Endometrial microvascular endothelial cells (primary cell): ENCODE results near the gene LRRC53. TPM values are rescaled to one million over a fixed set of nuclear protein-coding genes. Genes with fewer than 3 reads are reported as not detected.

Experiments used
- in situ Hi-C: cut with HindIII; loops from 2 replicates; pipeline ENCODE4 v1.10.0; 2017; ENCODE audit warnings: low sequenced_read_pairs, low pct_unique_long_range_greater_than_20kb; ENCODE audit errors: inconsistent ontology term
- total RNA-seq: library from RNA; depleted of rRNA; stranded (reverse); fragments of >200 nt; gene quantifications from one replicate; pipeline ENCODE4 v1.2.3, GENCODE V29; 2015; ENCODE audit errors: inconsistent ontology term

LRRC53 gene
- total RNA-seq, 1 donor from 2014 or later = not detected

DNA sequence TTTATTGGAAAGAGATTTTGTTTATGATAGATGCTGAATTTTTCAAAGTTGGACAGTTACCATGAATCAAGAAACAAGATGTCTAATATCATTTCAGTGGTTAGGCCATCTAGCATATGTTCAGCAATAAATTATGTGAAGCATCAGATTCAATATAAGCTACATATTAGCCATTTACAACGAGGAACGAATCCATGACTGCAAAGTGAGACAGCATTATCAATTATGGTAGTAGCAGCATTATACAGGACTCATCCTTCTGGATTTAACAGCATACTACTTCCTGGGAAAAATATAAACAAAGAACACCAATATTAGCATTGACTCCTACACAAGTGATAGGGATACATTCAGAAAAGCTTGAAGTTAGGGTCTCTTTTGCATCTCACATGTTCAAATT is 59.1 kb downstream of the LRRC53 start:
- in situ Hi-C loops = no loop called here

GRCh38 chr1:74452035-74452434 is 60.4 kb downstream of the LRRC53 start:
- in situ Hi-C loops = no loop called here

- in situ Hi-C loops = no loop called here
Observed at GRCh38 chr1:74437035-74437434, 75.4 kb downstream of the LRRC53 start.

- in situ Hi-C loops = no loop called here
Observed at GRCh38 chr1:74436078-74436477, 76.3 kb downstream of the LRRC53 start.

- in situ Hi-C loops = no loop called here
Observed at GRCh38 chr1:74434321-74434720, 78.1 kb downstream of the LRRC53 start.

DNA sequence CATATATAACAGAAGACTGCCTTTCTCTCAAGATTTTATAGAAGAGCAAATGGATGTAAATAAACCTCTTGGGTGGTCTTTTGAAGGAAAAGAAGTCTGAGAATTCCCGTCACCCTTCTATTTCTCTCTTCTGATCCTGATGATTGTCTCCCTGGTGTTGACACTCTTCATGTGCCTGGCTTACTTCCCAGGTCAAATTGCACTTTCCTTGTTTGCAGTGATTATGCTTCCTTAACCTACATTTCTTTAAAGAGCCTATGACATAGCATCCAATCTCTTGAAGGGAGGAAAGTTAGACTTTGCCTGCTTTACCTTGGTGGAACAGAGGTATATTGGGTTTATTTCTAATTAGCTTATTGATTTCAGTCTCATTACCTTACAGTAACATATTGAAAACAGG is 80.1 kb downstream of the LRRC53 start:
- in situ Hi-C loops = no loop called here

- in situ Hi-C loops = no loop called here
Observed at GRCh38 chr1:74431531-74431930, 80.9 kb downstream of the LRRC53 start.

DNA sequence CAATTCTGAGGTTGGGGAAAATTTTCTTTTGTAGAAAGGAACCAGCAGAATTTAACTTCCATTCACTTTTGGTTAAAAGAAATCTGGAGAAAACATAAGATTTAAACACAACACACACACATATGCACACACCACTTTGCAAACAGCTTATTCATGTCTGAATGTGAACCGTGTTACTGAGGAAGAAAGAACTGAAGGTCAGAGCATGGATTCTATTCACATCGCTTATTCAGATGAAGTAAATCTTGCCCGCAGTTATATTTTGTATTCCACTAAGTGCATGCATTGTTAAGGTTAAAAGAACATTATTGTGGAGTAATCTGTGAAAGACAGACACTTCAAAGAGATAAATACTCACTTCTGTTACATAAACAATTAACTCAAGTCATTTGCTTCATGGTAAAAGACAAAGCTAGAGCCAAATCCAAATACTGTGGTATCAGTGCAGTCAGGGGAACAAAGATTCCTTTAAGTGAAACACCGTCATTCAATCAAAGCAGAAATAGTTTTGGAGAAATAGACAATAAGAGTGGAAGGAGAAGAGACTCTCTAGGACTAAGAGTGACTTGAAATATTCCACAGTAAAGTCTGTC is 82.0 kb downstream of the LRRC53 start:
- in situ Hi-C loops = no loop called here

- in situ Hi-C loops = no loop called here
Observed at GRCh38 chr1:74429580-74429979, 82.8 kb downstream of the LRRC53 start.

DNA sequence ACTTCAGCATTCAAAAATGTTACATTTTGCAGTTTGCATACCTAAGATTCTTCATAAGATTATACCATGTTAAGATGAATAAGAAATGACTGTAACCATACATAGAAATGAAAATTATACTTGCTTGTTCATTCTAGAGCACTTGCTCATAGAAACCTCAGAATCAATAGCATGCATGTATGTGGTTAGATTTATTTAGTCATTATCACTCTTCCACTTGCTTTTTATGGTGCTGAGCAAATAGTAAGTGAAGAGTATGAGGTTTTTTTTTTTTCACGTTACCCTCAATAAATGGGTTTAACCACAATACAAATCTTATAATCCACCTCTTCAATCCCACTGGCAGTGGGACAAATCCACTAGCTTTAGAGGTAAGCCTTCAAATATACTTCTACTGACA is 84.7 kb downstream of the LRRC53 start:
- in situ Hi-C loops = no loop called here

DNA sequence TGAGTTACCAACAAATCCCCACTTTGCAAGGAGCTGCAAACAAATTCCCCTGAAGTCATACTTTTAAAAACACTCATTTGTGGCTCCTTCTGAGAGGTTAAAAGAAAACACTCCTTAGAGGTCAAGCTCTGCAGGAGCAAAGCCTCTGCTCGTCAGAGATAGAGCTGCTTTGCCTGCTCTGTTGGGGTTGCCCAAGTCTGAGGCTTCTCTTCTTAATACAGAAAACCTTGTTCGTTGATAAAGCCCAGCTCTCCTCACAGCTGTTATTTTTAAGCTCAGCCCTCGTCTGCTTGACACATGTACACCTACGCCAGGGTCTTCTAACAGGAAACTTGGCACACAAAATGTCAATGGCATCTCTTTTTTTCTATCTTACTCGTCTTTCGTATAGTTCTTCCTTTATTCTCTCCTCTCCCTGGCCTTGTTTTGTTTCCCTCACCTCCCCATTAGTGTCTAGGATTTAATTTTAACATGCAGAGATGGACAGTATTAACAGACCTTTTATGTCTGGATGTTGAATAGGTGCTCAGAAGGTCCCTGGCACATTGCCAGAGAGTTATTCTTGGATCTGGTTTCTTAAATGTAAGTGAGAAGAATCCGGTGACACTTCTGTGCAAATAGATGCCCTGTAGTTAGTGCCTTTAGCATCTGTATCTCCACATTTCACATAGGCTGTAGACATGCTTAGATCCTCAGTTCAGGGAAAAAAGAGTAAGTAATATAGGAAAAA is 86.0 kb downstream of the LRRC53 start:
- in situ Hi-C loops = no loop called here

DNA sequence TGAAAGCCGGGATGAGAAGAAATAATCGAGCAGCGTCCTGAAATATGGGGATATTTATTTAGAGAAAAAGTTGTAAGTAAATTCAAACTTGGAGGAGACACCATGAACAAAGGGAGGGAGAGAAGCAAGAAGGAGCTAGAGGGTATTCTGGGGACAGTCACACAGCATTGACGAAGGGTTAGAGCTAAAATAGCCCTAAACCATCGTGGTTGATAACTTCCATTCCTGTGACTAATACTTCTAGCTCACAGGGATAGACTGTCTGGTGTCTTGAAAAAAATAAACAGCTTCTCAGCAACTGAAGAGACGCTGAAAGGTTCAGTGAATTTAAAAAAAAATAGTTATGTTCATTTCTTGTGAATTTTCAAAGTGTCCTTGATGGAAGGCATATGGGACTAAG is 86.7 kb downstream of the LRRC53 start:
- in situ Hi-C loops = no loop called here

GRCh38 chr1:74423471-74423870 is 88.9 kb downstream of the LRRC53 start:
- in situ Hi-C loops = no loop called here

DNA sequence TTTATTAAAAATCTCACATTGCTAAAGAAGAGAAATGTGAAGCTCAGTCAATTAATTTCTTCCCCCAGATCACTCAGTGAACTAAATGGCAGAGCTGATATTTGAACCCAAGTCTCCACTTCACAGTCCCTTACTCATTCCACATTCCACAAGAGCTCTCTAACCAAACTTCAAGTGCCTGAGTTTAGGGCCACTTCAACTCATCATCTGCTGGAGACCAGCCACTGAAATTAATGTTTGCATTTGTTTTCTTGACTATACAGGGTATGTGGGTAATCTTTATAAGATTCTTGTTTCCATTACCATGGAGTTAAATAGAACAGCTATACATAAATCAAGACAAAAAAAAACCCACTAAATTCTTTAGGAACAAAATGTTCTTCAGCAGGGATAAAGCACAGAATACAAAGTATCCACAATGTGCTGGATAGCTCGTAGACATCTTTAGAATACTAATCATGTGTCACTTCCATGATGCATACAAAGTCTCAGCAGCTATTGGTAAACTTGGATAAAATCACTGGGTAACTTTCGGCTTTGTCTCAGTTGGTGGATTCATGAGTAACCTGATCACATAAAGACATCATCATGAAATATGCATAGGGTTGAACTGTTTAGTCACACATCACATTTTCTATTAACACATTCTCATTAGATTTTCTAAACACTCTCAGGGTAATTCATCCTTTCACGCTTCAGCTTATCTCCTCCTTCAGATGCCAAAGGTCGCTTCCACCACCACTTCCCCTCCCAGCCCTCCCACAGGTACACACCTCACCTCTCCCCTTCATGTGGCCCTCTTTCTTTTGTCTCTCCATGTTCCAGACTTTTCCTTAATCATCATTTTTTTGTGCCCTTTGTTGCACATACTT is 89.8 kb downstream of the LRRC53 start:
- in situ Hi-C loops = no loop called here

- in situ Hi-C loops = no loop called here
Observed at GRCh38 chr1:74420467-74420866, 91.9 kb downstream of the LRRC53 start.

Other genes starting within 250 kb of the LRRC53 start
- gene ERICH3, start 161.2 kb upstream of the LRRC53 start, total RNA-seq = not detected
- 22.1 TPM for gene CRYZ, start 220.4 kb upstream of the LRRC53 start, total RNA-seq
- 17.9 TPM for gene TYW3, start 220.5 kb upstream of the LRRC53 start, total RNA-seq